Fibroblast of skin of scalp (primary cell): ENCODE results near the gene TMEM53.

Experiments
- DNase-seq: peaks from one replicate; pipeline ENCODE4 v3.0.0-alpha.2; 2013

The TMEM53 gene

DNA sequence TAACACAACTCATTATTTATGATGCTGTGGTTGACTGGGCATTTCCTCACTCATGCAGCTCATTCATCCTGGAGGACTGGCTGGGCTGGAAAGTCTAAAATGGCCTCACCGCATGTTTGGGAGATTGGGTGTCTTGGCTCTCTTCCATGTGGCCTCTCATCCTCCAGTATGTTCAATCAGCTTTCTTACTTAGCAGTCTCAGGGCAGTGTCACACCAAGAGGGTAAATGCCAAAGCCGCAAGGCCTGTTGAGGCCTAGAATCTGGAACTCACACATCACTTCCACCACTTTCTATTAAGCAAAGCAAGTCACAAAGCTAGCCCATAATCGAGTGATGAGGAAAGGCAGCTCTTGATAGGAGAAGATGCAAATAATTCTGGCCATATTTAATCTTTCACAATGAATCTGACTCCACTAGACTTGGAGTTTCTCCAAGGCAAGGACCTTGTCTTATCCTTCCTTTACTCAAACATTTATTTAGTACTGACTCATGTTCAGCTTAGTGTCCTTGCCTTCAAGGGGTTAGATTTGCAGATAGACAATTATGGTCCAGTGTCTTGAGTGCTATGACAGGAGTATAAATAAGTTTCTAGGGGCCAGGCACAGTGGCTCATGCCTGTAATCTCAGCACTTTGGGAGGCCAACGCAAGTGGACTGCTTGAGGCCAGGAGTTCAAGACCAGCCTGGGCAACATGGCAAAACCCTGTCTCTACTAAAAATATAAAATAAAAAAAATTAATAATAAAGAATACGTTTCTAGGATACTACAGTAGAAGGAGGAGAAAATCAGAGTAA, 45.1 kb downstream of the TMEM53 start:
- peak; percentile 59 for DNase-seq

DNA sequence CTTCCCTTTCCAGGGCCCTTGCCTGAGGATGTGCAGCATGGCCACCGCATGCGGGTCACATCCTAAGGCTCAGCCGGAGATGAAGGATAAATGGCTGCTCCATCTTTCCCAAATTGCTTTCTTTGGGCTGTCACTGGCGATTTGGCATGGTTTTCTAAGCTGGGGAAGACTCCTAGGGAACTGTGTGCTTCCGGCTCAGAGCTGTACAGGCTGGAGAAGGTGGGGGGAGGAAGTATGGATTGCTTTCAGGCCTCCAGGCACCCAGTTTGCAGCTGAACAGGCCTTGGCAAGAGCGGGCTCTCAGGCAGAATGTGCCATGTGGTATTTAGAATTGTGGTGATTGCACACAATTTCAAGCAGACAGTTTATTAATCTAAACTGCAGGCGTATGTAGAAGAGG, 48.9 kb downstream of the TMEM53 start:
- DNase-seq: no peak

DNA sequence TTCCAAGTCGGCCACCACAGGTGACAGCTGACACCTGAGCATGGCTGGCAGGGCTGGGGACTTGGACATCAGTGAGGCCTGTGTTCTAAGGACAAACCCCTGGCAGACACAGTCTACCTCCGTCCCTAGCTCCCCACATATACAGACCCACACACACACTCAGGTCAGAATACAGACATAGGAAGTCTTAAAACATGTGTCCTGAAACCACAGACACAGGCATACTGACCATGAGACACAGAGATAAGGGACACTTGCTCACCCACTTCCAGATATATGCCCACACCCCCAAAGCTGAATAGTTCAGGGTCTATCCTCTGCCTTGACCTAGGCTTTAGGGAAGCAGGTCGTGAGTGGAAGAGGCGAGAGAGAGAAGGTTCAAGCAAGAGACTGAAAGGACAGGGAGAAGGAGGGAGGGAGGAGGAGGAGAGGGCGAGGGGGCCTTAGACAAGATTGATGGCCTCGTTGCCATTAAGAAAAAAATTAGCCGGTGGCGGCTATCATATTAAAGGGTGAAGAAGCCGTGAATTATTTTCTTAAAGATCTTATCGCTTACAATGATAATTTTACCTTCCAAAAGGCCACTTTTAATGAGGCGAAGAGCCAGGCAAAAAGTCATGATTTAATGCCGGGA, 49.9 kb downstream of the TMEM53 start:
- no peak for DNase-seq

DNA sequence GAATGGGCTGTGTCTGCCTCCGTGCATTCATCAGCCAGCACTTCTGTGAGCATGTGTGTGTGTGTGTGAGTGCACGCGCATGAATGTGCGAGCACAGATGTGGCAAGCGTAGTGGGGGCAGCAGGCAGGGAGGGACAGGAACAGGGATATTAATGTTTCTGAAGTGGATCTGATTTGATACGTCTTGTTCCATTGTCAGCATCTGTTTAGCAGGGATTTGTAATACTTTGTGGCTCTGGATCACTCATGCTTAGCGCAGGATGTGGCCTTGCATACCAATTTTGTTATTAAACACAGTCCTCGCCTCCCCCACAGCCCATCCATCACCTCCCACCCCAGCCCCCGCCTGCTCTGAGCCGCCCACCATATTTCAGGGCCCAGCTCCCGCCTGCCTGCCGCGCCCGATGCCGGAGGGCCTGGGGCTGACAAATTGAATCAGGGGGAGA, 52.4 kb downstream of the TMEM53 start:
- peak; percentile 38 for DNase-seq

DNA sequence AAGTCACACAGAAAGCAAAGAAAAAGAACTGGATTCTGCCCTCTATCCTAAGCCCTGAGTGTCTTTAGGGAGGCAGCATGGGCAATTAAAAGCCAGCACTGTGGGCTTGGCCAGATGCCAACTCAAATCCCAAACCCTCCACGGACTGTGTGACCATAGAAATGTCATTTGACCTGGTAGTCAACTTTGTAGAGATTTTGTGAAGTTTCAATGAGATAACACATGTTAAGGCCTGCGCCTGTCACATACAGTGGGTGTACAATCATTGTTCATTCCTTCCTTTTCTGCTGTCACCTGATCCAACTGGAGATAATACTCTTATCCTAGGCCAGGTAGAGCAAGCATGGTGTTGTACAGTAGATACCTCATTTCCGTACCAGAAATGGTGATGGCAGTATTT, 54.2 kb downstream of the TMEM53 start:
- DNase-seq: no peak

DNA sequence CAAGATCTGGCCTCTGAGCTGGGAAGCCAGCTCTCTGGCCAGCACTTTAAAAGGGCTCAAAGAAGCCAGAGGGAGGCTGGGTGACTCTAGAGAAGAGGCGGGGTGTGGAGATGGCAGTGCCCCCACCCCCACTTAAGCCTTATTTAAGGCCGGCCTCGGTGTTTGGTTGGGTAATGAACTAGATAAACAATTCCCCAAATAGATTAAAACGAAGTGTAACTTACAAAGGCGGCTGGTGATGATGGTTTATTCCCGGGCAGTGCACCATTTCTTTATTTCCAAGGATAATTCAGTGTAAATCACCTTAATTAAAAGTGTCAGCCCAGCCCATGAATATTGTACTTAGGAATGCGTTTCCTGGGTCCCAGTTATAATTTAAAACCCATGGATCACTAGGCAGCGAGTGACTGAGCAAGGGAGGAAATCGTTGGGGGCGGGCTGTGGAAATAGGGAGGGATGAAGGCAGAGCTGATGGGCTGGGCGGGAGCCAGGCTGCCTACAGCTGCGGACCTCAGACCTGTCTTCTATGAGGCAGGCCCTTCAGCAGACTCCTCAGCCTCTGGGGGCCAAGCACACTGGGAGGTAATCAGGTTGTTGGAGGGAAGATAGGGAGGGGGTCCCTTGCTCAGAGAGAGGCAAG, 54.9 kb downstream of the TMEM53 start:
- peak; percentile 82 for DNase-seq

DNA sequence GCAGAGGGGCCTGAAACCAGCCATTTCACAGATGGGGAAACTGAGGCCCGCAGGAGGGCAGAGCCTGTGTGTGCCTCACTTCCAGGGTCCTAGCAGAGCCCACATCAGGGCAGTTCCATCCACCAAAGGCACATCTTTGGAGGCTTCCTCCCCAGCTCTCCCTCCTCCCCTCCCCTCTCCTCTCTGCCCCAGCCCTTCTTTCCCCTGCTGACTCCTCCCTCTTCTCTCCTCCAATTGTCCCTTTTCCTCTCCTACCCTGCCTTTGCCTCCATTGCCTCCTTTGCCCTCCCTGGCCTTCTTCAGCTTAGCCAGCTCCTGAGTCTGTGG, 56.6 kb downstream of the TMEM53 start:
- DNase-seq: no peak

DNA sequence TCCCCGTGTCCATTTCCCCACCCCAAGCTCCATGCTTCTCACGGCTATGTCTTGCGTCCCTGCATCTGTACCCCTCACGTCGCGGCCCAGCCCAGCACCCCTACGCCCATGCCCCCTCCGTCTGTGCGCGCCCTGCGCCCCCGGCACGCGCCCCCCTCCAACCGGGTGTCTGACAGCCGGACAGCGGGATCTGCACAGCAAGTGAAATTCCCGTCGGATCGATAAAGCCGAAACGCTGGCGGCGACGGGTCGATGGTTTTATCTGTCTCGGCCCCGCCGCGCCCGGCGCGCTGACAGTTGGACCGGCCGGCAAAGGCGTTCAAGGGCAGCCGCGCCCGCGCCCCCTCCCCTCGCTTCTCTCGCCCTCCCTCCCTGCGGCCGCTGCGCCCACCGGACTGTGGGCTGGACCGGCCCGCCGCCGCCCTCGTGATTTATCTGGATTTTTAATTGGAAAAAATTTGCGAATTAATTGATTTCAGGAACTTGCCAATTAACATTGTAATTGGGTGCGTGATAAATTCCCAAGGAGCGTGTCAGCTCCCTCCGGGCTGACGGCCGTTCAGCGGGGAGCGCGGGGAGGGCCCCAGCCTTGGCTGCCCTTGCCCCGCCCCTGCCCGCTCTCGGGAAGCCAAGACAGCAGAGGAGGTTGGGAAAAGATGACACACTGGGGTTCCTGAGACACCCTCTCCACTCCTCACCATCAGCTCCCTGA, 57.1 kb downstream of the TMEM53 start:
- DNase-seq: peak; percentile 56

DNA sequence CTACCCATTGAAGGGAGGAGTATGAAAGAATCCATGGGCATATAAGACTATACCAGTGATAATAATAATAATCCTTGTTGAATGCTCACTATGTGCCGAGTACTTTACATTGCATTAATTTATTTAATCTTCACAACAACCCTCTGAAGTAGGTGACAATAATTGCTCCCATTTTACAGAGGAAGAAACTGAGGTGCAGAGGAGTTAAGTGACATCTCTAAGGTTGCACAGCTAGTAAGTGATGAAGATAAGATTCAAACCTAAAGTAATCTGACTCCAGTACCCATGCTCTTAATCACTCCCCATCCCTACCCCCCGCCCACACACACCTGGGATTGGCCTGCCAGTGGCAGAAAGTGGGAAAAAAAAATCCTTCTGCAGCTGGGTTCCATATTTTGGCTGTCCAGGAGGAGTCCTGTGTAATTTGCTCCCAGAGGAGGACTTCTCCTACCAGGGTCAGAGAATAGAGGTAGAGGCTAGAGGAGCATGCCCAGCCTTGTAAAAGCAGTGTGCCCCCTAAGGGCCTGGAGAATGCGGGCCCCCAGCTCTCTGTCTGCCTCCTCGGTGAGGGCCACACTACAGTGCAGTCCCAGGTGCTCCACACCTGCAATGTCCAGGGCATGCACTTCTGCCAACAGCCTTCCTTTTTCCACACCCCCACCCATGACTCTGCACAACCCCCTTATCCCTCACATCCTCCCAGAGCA, 57.8 kb downstream of the TMEM53 start:
- DNase-seq: no peak

DNA sequence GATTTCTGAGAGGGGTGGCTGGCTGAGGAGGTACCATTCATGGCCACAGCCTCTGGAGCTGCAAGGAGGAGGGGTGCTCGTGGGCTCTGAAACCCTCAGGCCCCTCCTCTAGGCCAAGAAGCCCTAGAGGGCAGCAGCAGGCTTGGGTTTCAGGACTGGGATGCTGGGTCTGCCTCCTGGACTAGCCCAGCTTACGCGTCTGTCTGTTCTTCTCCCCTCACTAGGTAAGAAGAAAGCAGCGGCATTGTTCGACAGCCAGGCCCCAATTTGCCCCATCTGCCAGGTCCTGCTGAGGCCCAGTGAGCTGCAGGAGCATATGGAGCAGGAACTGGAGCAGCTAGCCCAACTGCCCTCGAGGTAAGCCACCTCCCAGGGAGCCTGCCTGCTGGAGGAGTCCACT, 60.3 kb downstream of the TMEM53 start:
- DNase-seq: no peak

DNA sequence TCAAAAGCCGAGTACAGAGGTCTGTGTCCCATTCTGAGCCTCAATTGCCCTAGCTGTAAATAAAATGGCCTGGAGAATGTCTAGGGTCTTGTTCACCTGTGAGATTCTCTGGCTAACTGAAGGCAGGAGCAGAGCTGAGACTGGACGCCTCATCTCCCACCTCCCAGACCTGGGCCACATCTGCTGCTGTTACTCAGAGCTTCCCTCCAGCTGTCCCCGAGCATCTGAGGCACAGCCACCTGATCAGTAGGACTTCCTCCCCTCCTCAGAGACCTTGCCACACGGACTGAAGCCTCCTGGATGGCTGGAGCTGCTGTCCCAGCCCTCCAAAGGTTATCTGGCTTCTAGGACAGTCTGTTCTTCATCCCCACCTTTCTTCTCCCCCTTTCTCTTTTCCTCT, 62.4 kb downstream of the TMEM53 start:
- no peak for DNase-seq

DNA sequence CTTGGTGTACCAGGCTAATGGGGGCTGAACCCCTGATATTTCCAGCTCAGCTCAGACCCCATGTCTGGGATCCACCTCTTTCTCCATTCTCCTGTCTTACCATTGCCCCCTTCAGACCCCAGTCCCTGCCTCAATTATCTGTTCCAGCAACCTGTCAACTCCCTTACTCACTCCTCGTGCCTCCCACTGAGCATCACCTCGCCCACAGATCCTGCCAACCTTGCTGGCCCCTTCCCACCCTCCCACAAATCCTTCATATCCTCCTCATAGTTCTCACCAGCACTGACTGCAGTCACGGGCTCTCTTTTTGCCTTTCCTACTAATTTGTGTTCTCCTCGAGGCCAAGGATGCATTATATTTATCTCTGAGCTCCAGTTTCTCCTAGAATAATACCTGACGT, 62.9 kb downstream of the TMEM53 start:
- no peak for DNase-seq

DNA sequence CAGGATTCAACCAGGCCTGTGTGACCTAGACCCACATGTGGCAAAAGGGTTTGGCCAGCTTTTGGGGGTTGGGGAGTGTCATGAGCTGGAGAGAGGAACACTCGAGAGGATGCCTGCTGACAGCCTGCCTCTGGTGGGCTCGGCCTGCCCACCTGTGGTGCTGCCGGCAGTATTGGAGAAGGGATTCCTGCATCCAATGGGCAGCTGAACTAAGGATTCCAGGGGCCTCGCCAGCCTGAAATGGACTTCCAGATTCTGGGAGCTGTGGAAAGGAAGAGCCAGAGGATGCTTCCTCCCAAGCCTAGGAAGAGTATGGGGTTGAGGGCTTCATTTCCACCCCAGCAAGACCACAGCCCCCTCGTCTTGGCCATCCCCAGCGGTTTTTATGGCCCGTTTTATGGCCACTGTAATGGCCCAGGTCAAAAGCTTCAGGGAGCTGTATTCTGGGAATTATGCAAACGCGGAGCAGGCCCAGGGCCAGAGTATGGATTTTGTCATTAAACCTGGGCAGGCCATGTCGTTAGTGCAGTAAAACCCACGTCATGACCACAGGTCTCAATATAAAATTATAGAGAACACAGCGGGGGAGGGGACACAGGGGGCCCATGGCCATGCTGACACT, 63.6 kb downstream of the TMEM53 start:
- DNase-seq: no peak

DNA sequence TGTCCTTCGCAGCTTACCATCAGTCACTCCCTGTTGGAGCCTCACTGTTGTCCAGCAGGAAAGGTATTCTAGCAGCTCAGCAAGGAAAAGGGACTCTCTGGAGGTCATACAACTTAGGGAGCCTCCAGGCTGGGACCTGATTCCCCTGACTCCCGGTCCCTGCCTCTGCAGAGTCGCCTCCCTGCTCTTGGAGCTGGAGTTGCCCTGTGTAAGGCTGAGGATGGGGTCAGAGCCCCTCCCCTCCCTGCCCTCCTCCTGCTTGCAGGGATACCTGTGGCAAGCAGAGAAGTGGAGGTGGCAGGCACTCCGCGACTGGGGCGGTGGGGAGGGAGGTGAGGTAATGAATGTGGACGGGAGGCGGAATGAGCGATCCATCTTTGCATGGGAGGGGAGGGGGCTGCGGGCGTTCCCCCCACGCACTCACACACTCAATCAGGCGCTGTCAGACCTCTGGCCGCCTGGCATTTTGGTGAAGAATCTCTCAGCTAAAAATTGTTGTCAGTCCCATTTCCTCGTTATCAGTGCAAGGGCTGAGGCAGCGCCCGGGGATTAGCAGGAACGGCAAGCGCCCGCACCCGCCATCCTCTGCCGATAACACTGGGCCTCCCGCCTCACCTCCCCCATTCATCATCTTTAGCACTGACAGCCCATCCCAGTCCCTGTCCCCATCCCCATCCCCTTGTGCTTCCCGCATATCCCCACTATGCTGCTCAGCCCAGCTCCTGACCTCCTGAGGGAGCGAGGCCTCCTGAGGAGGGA, 64.3 kb downstream of the TMEM53 start:
- DNase-seq: no peak

DNA sequence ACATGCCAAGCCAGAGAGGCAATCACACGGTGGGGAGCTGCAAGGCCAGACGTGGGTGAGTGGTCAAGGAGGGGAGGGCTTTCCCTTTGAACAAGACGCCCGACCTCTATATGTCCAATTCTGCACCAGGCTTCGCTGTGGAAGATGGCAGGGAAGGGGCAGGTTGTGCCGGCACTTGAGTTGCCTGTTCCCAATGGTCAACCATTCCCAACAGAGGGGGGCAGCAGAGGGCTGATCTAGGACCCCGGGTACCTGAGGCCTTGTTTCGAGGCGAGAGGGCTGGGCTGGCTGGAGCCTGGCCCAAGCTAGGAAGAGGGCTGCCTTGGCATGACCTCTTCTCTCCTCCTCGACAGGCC, 64.9 kb downstream of the TMEM53 start:
- peak; percentile 46 for DNase-seq

DNA sequence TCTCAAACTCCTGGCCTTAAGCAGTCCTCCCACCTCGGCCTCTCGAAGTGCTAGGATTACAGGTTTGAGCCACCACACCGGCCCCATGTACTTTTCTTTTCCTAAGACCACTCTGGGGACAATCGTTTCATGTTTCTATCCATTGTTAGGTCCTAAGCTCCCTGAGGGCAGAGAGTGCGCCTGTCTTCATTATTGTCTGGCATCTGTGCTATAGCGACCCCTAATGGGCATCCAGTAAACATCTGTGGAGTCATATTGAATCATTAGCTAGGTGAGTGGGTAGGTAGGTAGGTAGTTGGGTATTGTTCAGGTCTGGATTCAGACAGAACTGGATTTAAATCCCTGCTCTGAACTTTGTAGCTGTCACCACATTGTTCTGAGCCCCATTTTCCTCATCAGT, 66.1 kb downstream of the TMEM53 start:
- DNase-seq: no peak

DNA sequence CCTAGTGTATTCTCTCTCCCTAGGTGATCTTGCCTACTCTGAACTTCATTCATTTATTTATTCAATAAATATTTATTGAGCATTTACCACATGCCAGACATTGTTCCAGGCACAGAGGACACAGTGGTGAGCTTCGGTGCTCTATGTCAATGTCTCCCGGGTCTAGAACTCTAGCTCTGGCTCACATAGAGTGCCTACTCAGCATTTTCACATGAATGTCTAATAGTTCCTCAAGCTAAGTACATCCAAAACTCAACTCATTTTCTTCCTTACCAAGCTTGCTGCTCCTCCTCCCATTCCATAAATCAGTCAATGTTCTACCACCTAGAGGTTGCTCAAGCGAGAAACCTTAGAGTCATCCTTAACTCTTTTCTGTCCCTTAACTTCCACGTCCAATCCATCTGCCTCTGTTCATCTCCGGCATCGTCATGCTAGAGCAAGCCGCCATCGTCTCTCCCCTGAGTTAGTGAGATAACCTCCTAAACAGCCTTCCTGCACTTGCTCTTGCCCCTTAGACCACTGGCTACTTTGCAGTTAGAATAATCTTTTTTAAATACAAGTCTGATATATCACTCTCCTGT, 67.5 kb downstream of the TMEM53 start:
- no peak for DNase-seq

DNA sequence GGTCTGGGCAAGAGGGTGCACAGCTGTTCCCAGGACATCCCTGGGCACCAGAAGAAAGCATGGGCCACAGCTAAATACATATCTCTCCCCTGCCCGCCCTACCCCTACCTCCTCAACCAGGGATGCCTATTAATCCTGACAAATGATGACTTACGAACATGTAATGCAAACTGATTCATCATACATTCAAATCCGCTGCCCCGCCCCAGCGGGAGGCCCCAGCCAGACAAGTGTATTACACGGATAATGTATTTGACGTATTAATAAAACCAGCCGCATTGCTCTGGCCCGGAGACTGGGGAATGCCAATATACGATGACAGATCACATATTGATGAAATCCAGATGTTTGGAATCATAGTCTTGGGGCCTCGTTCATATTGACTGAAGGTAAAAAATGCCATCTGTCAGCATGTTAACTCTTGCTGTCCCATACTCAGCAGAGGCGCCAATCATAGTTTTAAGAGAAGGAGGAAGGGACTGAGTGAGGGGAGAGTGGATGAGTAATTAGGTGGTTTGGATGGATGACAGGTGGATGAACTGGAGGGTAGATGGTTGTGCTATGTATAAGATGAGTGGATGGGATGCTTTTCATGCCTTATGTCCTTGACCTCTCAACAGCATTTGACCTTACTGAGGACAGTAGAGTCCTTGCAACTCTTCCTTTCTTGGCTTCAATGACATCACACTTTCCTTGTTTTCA, 68.2 kb downstream of the TMEM53 start:
- DNase-seq: peak; percentile 71

DNA sequence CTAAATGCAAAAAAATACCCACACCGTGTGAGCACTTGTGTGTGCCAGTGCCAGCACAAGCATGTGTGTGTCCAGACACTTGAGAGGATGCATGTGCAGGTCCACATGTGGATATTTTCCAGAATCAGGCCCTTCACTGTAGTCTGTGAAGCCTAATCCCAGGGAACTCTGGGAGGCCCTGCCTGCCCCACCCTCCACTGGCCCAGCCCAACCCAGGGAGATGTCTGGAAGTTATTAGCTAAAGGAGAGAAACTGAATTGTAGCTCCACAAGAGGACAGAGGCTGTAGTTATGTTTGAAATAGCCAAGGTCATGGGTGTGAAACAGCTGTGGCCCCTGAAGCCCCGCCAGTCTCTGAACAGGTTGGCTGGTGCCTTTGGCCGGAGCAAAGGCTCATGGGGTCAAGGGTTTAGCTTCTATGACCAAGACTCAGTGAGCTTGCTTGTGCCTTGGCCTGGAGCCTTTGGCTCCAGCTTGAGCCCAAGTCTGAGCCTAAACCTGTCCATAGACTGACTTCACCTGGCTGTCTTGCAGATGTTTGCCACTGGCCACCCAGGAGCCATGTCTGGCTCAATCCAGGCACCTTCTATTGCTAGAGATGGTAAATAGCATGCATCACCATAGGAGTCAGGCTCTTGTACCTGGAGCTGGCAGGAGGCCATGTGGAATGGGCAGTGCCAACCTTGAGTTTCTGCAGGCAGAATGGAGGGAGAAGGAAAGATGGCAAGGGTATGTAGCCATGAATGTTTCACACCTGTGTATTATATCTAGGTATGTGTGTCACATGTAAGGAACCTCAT, 69.9 kb downstream of the TMEM53 start:
- DNase-seq: no peak

DNA sequence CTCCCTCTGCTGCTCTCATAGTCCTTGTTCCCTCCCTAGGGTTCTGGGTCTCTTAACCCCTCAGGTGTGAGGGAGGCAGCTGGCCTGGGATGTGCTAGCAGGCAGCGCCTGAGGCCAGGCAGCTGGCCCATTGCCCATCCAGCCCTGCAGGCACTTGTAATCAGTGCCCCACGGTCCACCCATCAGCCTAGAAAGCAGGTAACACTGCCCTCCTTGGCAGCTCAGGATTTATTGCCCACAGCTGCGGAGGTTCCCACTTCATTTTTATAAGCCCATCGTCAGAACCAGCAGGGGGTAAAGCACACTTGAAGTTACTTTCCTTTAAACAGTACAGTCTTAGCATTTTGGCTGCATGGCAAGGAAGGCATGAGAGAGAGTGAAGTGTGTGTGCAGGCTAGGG, 70.6 kb downstream of the TMEM53 start:
- DNase-seq: no peak
